ENCODE results near the gene BBS9. TPM values are rescaled to one million over a fixed set of nuclear protein-coding genes. Genes with fewer than 3 reads are reported as not detected.

The BBS9 gene
- total and polyA plus RNA-seq, 2 of the 4 experiments (the other 2 are of a cell fraction) = 7.9 to 9.5 TPM

GRCh38 chr7:33531888-33532287 is 402.5 kb downstream of the BBS9 start:
- Histone ChIP-seq H3K4me1 (ENCODE audit: control insufficient read depth, insufficient read depth, low read length) (peaks cover 6% of the 10 kb centered on the region), H3K4me2 (ENCODE audit: low read depth, low read length) (no peak overlapping the region), H3K23ac (ENCODE audit: low read depth, low read length) (no peak overlapping the region), H4K8ac (ENCODE audit: low read depth in 2 of 2, low read length in 2 of 2) (no peak overlapping the region), H4K91ac (ENCODE audit: insufficient read depth, low read depth, low read length) (no peak overlapping the region), H2AK9ac (replicated peaks; ENCODE audit: low read depth, low read length, poor library complexity) (no peak overlapping the region), H3K56ac (ENCODE audit: extremely low read depth, insufficient read depth, low read length) (no peak overlapping the region), H3K14ac (replicated peaks; ENCODE audit: low read depth, low read length) (no peak overlapping the region), H4K20me1 (ENCODE audit: insufficient read depth, low read length) (no peaks in the 10 kb centered on the region), H3K9ac (ENCODE audit: low read depth, low read length) (no peak overlapping the region), H3K9me1 (ENCODE audit: insufficient read depth, low read length) (peaks cover 8% of the 10 kb centered on the region; the same call in 1 of the 2 replicates), H3K4ac (ENCODE audit: low read depth, low read length) (no peak overlapping the region), H2BK5ac (ENCODE audit: low read depth, low read length, poor library complexity, severe bottlenecking) (no peak overlapping the region), H3K18ac (ENCODE audit: low read depth, low read length) (no peak overlapping the region), H3K27me3 (ENCODE audit: control insufficient read depth, insufficient read depth, low read length) (no peaks in the 10 kb centered on the region), H3K9me3 (ENCODE audit: control insufficient read depth, insufficient read depth, low read length) (no peaks in the 10 kb centered on the region), H3K79me1 (ENCODE audit: low read depth in 1 of 2, low read length in 2 of 2) (no peaks in the 10 kb centered on the region), H2BK120ac (ENCODE audit: low read depth, low read length) (no peak overlapping the region), H2BK20ac (ENCODE audit: low read depth, low read length) (no peak overlapping the region), H2BK15ac (ENCODE audit: low read depth, low read length) (no peak overlapping the region), H4K5ac (ENCODE audit: low read depth, low read length) (no peak overlapping the region), H2AFZ (replicated peaks; ENCODE audit: low read length, poor library complexity) (no peak overlapping the region), H3K36me3 (ENCODE audit: control insufficient read depth, insufficient read depth, low read length) (no peaks in the 10 kb centered on the region), H3K4me3 (ENCODE audit: insufficient read depth, low read depth, low read length) (no peak overlapping the region), H2AK5ac (ENCODE audit: low read depth, low read length) (no peak overlapping the region), H3K27ac (ENCODE audit: insufficient read depth, low read length) (no peak overlapping the region)
- 100% methylated on average over 2 of the region's 4 CpGs; no CpG with 5 or more reads in 1 of the 2 experiments for WGBS, 2 experiments (ENCODE audit: extremely low coverage in 2 of 2, insufficient read length in 1 of 2)
- dilution Hi-C loops (cut with HindIII; ENCODE audit: low sequenced_read_pairs, unreplicated experiment) = no loop called here
- ChIA-PET CTCF (no interaction called here), POLR2A (ENCODE audit: unreplicated experiment) (no interaction called here)
- intact Hi-C loops (cut with micrococcal nuclease) = no loop called here
- TF ChIP-seq MAFK (IDR thresholded peaks at IDR 0.05; ENCODE audit: low read depth, low read length) = no peak
- TF ChIP-seq CHD1 (IDR thresholded peaks at IDR 0.05; ENCODE audit: low read depth, low read length) = no peak
- TF ChIP-seq BHLHE40 (IDR thresholded peaks at IDR 0.05; ENCODE audit: low read depth, low read length) = no peak
- no peak for TF ChIP-seq NFE2L2 (IDR thresholded peaks at IDR 0.05; ENCODE audit: low read depth, low read length)
- no peak for TF ChIP-seq SMC3 (IDR thresholded peaks at IDR 0.05; ENCODE audit: low read depth, low read length)
- no TSS peak for BruUV-seq (replicated peaks)
- ATAC-seq (ENCODE audit: low read depth) = no peak
- in situ Hi-C loops (cut with MboI; ENCODE audit: low sequenced_read_pairs) = no loop called here
- no peak for DNase-seq
